HCT116 (cell line): ENCODE results near the gene SOAT2. TPM values are rescaled to one million over a fixed set of nuclear protein-coding genes. Genes with fewer than 3 reads are reported as not detected.

Source experiments
- ATAC-seq: fragments of 200-7000 bp; cut with Tn5 transposase; 2 replicates; pipeline ENCODE4 v1.9.1; 2020; ENCODE audit warnings: mild to moderate bottlenecking, moderate library complexity
- BruUV-seq: library from RNA; stranded (reverse); fragments of 400-500 nt; replicated peaks from 2 replicates; lab custom pipeline; 2021; lab: Mats Ljungman, UMichigan
- CTCF ChIA-PET: fragments of 300-600 bp; sonication (Branson Sonifier 250); formaldehyde crosslinking; loops from one replicate; lab custom pipeline; 2021; ENCODE audit warnings: antibody characterized with exemption; lab: Charles Lee
- POLR2A ChIA-PET: fragments of 300-600, 350-600 bp; sonication (Branson Sonifier 250); formaldehyde crosslinking; loops from one replicate; lab custom pipeline; 2021; ENCODE audit warnings: antibody characterized with exemption; lab: Charles Lee
- RAD21 ChIA-PET, 2 experiments: fragments of 300-600 bp; sonication (Branson Sonifier 250); formaldehyde crosslinking; loops; one replicate each; lab custom pipeline; 2023; ENCODE audit warnings: low total read pairs in 2 of 2; ENCODE audit not compliant: uncharacterized antibody in 2 of 2, unreplicated experiment in 2 of 2, low non-redundant PET in 1 of 2; lab: Charles Lee
- DNase-seq: peaks from one replicate; pipeline ENCODE4 v3.0.0-alpha.2; 2010; ENCODE audit warnings: low read depth, low spot score
- H2AFZ ChIP-seq: fragments of 200-600 bp; shearing (Covaris generic), sonication (generic); 2 replicates; pipeline ENCODE4 v1.6.1; 2017; ENCODE audit warnings: low read depth, mixed run types, mixed read lengths, antibody characterized with exemption, low read length; ENCODE audit not compliant: poor library complexity, severe bottlenecking
- H3K27ac ChIP-seq: 2 replicates; pipeline ENCODE4 v1.5.1; 2012; ENCODE audit warnings: low read depth, low read length
- H3K27me3 ChIP-seq: fragments of 200-600 bp; sonication (generic); 2 replicates; pipeline ENCODE4 v1.6.1; 2016; ENCODE audit warnings: mixed run types, low read length, mixed read lengths; ENCODE audit not compliant: insufficient read depth
- H3K36me3 ChIP-seq, 2 experiments: fragments of 200-500 bp in 1 of 2; fragments of 200-600 bp in 1 of 2; sonication (Bioruptor generic) in 1 of 2; sonication (generic) in 1 of 2; 2 replicates each; pipeline versions ENCODE4 v1.5.1 to v1.6.1; 2014 to 2016; ENCODE audit warnings: low read length in 2 of 2, inconsistent platforms in 1 of 2, mixed read lengths in 1 of 2, mixed run types in 1 of 2; ENCODE audit not compliant: insufficient read depth in 2 of 2, control insufficient read depth in 1 of 2
- H3K4me1 ChIP-seq, 2 experiments: fragments of 200-600 bp in 1 of 2; sonication (generic) in 1 of 2; 2 replicates each; pipeline versions ENCODE4 v1.5.1 to v1.6.1; 2012 to 2017; ENCODE audit warnings: low read length in 2 of 2, inconsistent platforms in 1 of 2, mild to moderate bottlenecking in 1 of 2, mixed read lengths in 1 of 2, mixed run types in 1 of 2, moderate library complexity in 1 of 2; ENCODE audit not compliant: insufficient read depth in 2 of 2, control insufficient read depth in 1 of 2
- H3K4me2 ChIP-seq: fragments of 200-600 bp; sonication (generic); 2 replicates; pipeline ENCODE4 v1.6.1; 2017; ENCODE audit warnings: mixed run types, low read length, mixed read lengths
- H3K4me3 ChIP-seq, 2 experiments: fragments of 200-600 bp in 1 of 2; sonication (generic) in 1 of 2; replicated peaks in 1 of 2; 2 replicates each; pipeline ENCODE4 v1.5.1; 2011 to 2016; ENCODE audit warnings: low read length in 2 of 2, control low read depth in 1 of 2, low read depth in 1 of 2, mild to moderate bottlenecking in 1 of 2, mixed read lengths in 1 of 2, mixed run types in 1 of 2
- H3K79me2 ChIP-seq: fragments of 200-600 bp; sonication (generic); 2 replicates; pipeline ENCODE4 v1.6.1; 2017; ENCODE audit warnings: mild to moderate bottlenecking, mixed run types, low read length, moderate library complexity, mixed read lengths; ENCODE audit not compliant: insufficient read depth
- H3K9ac ChIP-seq: fragments of 200-600 bp; sonication (generic); 2 replicates; pipeline ENCODE4 v1.6.1; 2016; ENCODE audit warnings: low read length, mixed read lengths
- H3K9me2 ChIP-seq: fragments of 200-600 bp; sonication (generic), shearing (Covaris generic); 2 replicates; pipeline ENCODE4 v1.6.1; 2017; ENCODE audit warnings: mixed run types, mild to moderate bottlenecking, moderate library complexity; ENCODE audit not compliant: insufficient read depth
- H3K9me3 ChIP-seq, 2 experiments: fragments of 200-500 bp in 1 of 2; fragments of 200-600 bp in 1 of 2; sonication (Bioruptor generic) in 1 of 2; sonication (generic) in 1 of 2; 2 replicates each; pipeline ENCODE4 v1.6.1; 2014 to 2017; ENCODE audit warnings: low read length in 2 of 2, mixed read lengths in 2 of 2, inconsistent platforms in 1 of 2, low read depth in 1 of 2, mild to moderate bottlenecking in 1 of 2, mixed run types in 1 of 2, moderate library complexity in 1 of 2; ENCODE audit not compliant: control insufficient read depth in 1 of 2, insufficient read depth in 1 of 2
- H4K20me1 ChIP-seq: fragments of 200-600 bp; sonication (generic), shearing (Covaris generic); 2 replicates; pipeline ENCODE4 v1.6.1; 2017; ENCODE audit warnings: mixed run types, mild to moderate bottlenecking, moderate library complexity; ENCODE audit not compliant: insufficient read depth
- CBX3 ChIP-seq: IDR thresholded peaks from 2 replicates; pipeline ENCODE4 v1.6.1; 2012; ENCODE audit warnings: low read depth
- CEBPB ChIP-seq: IDR thresholded peaks from 2 replicates; pipeline ENCODE4 v1.6.1; 2012; ENCODE audit warnings: low read depth
- EZH2 ChIP-seq: fragments of 200-600 bp; sonication (generic); IDR thresholded peaks from 2 replicates; pipeline ENCODE4 v1.6.1; 2017; ENCODE audit warnings: antibody characterized with exemption, mixed run types
- EZH2phosphoT487 ChIP-seq: fragments of 200-600 bp; IDR thresholded peaks from 2 replicates; pipeline ENCODE4 v1.6.1; 2018; ENCODE audit warnings: antibody characterized with exemption, borderline replicate concordance
- FOSL1 ChIP-seq: IDR thresholded peaks from 2 replicates; pipeline ENCODE4 v1.6.1; 2012; ENCODE audit warnings: low read depth
- POLR2A ChIP-seq: IDR thresholded peaks from 2 replicates; pipeline ENCODE4 v1.7.0; 2011; ENCODE audit warnings: borderline replicate concordance; ENCODE audit not compliant: insufficient read depth, insufficient read length; ENCODE audit errors: extremely low read depth
- POLR2AphosphoS5 ChIP-seq: IDR thresholded peaks from 2 replicates; pipeline ENCODE4 v1.6.1; 2011; ENCODE audit warnings: mild to moderate bottlenecking, low read depth, low read length, moderate library complexity
- RAD21 ChIP-seq: IDR thresholded peaks from 2 replicates; pipeline ENCODE4 v1.6.1; 2012; ENCODE audit warnings: low read depth, mild to moderate bottlenecking
- SIN3A ChIP-seq: IDR thresholded peaks from 2 replicates; pipeline ENCODE4 v1.6.1; 2012; ENCODE audit warnings: low read depth
- SP1 ChIP-seq: IDR thresholded peaks from 2 replicates; pipeline ENCODE4 v1.6.1; 2012; ENCODE audit warnings: low read depth
- SRF ChIP-seq: IDR thresholded peaks from 2 replicates; pipeline ENCODE4 v1.6.1; 2012; ENCODE audit warnings: low read depth
- TCF7L2 ChIP-seq: IDR thresholded peaks from 2 replicates; pipeline ENCODE4 v1.7.0; 2011; ENCODE audit warnings: borderline replicate concordance, inconsistent platforms; ENCODE audit not compliant: insufficient read depth, insufficient read length; ENCODE audit errors: extremely low read depth
- YY1 ChIP-seq: IDR thresholded peaks from 2 replicates; pipeline ENCODE4 v1.6.1; 2011; ENCODE audit warnings: low read length, low read depth, moderate library complexity, mild to moderate bottlenecking; ENCODE audit not compliant: insufficient replicate concordance; ENCODE audit errors: extremely low read depth
- ZFX ChIP-seq: fragments of 450-650 bp; IDR thresholded peaks from 2 replicates; pipeline ENCODE4 v1.6.1; 2017
- ZNF274 ChIP-seq: fragments of 200-500 bp; sonication (Bioruptor generic); IDR thresholded peaks from 2 replicates; pipeline ENCODE4 v1.6.1; 2014; ENCODE audit warnings: mild to moderate bottlenecking, low read depth, low read length, inconsistent platforms
- intact Hi-C: fragments of 100-400 bp; cut with micrococcal nuclease; formaldehyde crosslinking; loops from 2 replicates; pipeline ENCODE4 v1.10.0; 2022
- total RNA-seq: library from RNA; stranded (reverse); gene quantifications from one replicate; pipeline ENCODE4 v1.2.1, GENCODE V29; 2021; ENCODE audit not compliant: unreplicated experiment
- TF ChIP-seq, protein P1 (sequence below): IDR thresholded peaks from 2 replicates; pipeline ENCODE4 v1.6.1; 2011; ENCODE audit warnings: mild to moderate bottlenecking, low read length, moderate library complexity; ENCODE audit not compliant: insufficient replicate concordance; ENCODE audit errors: extremely low read depth
- TF ChIP-seq, protein P2 (sequence below), 3 experiments: fragments of 200-600 bp in 1 of 3; sonication (generic) in 1 of 3; IDR thresholded peaks in 2 of 3; conservative IDR thresholded peaks in 1 of 3; 2 replicates each; pipeline ENCODE4 v1.5.1; 2012 to 2017; ENCODE audit warnings: low read depth in 2 of 3, low read length in 2 of 3, antibody characterized with exemption in 1 of 3, borderline replicate concordance in 1 of 3, control low read depth in 1 of 3, mild to moderate bottlenecking in 1 of 3, mixed read lengths in 1 of 3, mixed run types in 1 of 3, moderate library complexity in 1 of 3; ENCODE audit not compliant: insufficient read depth in 1 of 3

SOAT2 gene
- total RNA-seq, 1 experiment from 2014 or later: 0.17 TPM

DNA sequence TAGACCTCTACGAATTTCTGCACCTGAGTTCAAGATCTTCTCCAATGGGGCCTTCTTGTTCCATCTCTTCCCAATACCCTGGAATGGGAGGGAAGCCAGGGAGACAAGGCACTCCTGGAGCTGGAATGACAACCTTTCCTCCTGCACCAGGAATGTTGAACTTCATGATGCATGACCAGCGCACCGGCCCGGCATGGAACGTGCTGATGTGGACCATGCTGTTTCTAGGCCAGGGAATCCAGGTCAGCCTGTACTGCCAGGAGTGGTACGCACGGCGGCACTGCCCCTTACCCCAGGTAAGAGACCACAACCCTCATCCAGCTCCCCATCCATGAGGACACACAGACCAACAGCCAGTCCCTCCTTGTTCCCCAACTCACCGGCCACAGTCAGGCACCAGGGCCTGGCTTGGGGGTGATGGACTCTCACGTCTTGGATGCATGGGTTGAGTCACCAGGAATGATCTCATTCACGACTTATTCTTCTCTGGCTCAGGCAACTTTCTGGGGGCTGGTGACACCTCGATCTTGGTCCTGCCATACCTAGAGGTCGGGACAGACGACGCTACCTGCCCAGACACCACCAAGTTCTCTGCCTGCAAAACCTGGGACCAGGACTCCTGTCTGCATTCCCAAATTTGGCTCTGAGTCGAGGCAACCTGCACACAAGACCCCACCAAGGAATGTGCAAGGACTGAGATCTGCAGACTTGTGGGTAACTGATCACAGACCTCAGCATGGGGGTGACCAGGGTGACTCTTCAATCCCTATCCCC lies 20.5 kb downstream of the SOAT2 start:
- Histone ChIP-seq H2AFZ (no peak overlapping the region), H3K9me3 (no peaks in the 10 kb centered on the region), H3K27ac (no peak overlapping the region), H3K9ac (no peak overlapping the region), H3K4me1 (no peaks in the 10 kb centered on the region), H4K20me1 (no peaks in the 10 kb centered on the region), H3K79me2 (no peaks in the 10 kb centered on the region), H3K36me3 (no peaks in the 10 kb centered on the region), H3K9me2 (no peaks in the 10 kb centered on the region), H3K27me3 (no peaks in the 10 kb centered on the region), H3K4me2 (no peak overlapping the region), H3K4me3 (no peak overlapping the region)
- CTCF ChIA-PET: no interaction called here
- RAD21 ChIA-PET: no interaction called here
- no peak for DNase-seq
- POLR2A ChIA-PET: no interaction called here
- no peak for ATAC-seq
- no TSS peak for BruUV-seq
- intact Hi-C loops: no loop called here
- TF ChIP-seq POLR2AphosphoS5 (no peak), FOSL1 (no peak), ZFX (no peak), CEBPB (no peak), EZH2 (no peak), YY1 (no peak), TCF7L2 (no peak), EZH2phosphoT487 (no peak), SIN3A (no peak), SP1 (no peak), CBX3 (no peak), POLR2A (no peak), ZNF274 (no peak), RAD21 (no peak), SRF (no peak)
- TF ChIP-seq, protein P1, sequence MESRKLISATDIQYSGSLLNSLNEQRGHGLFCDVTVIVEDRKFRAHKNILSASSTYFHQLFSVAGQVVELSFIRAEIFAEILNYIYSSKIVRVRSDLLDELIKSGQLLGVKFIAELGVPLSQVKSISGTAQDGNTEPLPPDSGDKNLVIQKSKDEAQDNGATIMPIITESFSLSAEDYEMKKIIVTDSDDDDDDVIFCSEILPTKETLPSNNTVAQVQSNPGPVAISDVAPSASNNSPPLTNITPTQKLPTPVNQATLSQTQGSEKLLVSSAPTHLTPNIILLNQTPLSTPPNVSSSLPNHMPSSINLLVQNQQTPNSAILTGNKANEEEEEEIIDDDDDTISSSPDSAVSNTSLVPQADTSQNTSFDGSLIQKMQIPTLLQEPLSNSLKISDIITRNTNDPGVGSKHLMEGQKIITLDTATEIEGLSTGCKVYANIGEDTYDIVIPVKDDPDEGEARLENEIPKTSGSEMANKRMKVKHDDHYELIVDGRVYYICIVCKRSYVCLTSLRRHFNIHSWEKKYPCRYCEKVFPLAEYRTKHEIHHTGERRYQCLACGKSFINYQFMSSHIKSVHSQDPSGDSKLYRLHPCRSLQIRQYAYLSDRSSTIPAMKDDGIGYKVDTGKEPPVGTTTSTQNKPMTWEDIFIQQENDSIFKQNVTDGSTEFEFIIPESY: no peak
- TF ChIP-seq, protein P2, sequence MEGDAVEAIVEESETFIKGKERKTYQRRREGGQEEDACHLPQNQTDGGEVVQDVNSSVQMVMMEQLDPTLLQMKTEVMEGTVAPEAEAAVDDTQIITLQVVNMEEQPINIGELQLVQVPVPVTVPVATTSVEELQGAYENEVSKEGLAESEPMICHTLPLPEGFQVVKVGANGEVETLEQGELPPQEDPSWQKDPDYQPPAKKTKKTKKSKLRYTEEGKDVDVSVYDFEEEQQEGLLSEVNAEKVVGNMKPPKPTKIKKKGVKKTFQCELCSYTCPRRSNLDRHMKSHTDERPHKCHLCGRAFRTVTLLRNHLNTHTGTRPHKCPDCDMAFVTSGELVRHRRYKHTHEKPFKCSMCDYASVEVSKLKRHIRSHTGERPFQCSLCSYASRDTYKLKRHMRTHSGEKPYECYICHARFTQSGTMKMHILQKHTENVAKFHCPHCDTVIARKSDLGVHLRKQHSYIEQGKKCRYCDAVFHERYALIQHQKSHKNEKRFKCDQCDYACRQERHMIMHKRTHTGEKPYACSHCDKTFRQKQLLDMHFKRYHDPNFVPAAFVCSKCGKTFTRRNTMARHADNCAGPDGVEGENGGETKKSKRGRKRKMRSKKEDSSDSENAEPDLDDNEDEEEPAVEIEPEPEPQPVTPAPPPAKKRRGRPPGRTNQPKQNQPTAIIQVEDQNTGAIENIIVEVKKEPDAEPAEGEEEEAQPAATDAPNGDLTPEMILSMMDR (IDR thresholded peaks at IDR 0.05 in 2 of 3, conservative IDR thresholded peaks at IDR 0.05 in 1 of 3; ENCODE audit: borderline replicate concordance in 1 of 3, insufficient read depth in 1 of 3, low read depth in 2 of 3, low read length in 2 of 3): no peak
